PC-3 (cell line): ENCODE data around the gene GATC.

Experiments
- EZH2 ChIP-seq: fragments of 300-600 bp; sonication (generic); IDR thresholded peaks from one replicate; pipeline ENCODE4 v1.6.1; 2017; ENCODE audit warnings: antibody characterized with exemption, mild to moderate bottlenecking, low read length; ENCODE audit not compliant: unreplicated experiment
- EZH2phosphoT487 ChIP-seq: fragments of 300-600 bp; sonication (generic); IDR thresholded peaks from 2 replicates; pipeline ENCODE4 v1.6.1; 2018; ENCODE audit warnings: mild to moderate bottlenecking, antibody characterized with exemption, low read length, borderline replicate concordance
- TF ChIP-seq, protein P1 (sequence below): fragments of 300-600 bp; sonication (generic); conservative IDR thresholded peaks from 2 replicates; pipeline ENCODE4 v1.5.1; 2017; ENCODE audit warnings: antibody characterized with exemption, low read depth, mild to moderate bottlenecking, low read length

DNA sequence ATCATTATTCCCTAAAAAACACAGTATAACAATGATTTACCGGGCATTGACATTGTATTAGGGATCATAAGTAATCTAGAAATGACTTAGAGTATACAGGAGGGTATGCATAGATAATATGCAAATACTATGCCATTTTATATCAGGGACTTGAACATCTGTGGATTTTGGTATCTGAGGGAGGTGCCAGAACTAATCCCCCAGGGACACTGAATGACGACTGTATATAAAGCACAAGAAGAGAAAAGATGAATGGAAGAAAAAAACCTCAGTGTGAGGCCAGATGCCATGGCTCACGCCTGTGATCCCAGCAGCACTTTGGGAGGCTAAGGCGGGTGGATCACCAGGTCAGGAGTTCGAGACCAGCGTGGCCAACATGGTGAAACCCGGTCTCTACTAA is 33.8 kb upstream of the GATC start:
- TF ChIP-seq, protein P1, sequence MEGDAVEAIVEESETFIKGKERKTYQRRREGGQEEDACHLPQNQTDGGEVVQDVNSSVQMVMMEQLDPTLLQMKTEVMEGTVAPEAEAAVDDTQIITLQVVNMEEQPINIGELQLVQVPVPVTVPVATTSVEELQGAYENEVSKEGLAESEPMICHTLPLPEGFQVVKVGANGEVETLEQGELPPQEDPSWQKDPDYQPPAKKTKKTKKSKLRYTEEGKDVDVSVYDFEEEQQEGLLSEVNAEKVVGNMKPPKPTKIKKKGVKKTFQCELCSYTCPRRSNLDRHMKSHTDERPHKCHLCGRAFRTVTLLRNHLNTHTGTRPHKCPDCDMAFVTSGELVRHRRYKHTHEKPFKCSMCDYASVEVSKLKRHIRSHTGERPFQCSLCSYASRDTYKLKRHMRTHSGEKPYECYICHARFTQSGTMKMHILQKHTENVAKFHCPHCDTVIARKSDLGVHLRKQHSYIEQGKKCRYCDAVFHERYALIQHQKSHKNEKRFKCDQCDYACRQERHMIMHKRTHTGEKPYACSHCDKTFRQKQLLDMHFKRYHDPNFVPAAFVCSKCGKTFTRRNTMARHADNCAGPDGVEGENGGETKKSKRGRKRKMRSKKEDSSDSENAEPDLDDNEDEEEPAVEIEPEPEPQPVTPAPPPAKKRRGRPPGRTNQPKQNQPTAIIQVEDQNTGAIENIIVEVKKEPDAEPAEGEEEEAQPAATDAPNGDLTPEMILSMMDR: no peak
- TF ChIP-seq EZH2phosphoT487 (no peak), EZH2 (no peak)
